NB4 (cell line): ENCODE data around the gene SLC26A1.
A peak's percentile ranks its signal among the peaks of the same experiment; 100 is the strongest.

Source experiments
- DNase-seq: peaks from one replicate; pipeline ENCODE4 v3.0.0; 2010; ENCODE audit warnings: low read depth
- H3K4me3 ChIP-seq: one replicate; pipeline ENCODE4 v1.5.1; 2011; ENCODE audit warnings: mild to moderate bottlenecking, low read depth, low read length, moderate library complexity
- CTCF ChIP-seq: IDR thresholded peaks from one replicate; pipeline ENCODE4 v1.5.1; 2012; ENCODE audit warnings: low read depth, low read length
- MAX ChIP-seq: IDR thresholded peaks from 2 replicates; pipeline ENCODE4 v1.6.1; 2011; ENCODE audit warnings: low read depth, low read length
- MYC ChIP-seq: IDR thresholded peaks from 2 replicates; pipeline ENCODE4 v1.6.1; 2011; ENCODE audit warnings: low read depth, low read length
- POLR2A ChIP-seq: IDR thresholded peaks from 2 replicates; pipeline ENCODE4 v1.6.1; 2011; ENCODE audit warnings: mild to moderate bottlenecking; ENCODE audit not compliant: insufficient read length; ENCODE audit errors: extremely low read depth

The SLC26A1 gene

DNA sequence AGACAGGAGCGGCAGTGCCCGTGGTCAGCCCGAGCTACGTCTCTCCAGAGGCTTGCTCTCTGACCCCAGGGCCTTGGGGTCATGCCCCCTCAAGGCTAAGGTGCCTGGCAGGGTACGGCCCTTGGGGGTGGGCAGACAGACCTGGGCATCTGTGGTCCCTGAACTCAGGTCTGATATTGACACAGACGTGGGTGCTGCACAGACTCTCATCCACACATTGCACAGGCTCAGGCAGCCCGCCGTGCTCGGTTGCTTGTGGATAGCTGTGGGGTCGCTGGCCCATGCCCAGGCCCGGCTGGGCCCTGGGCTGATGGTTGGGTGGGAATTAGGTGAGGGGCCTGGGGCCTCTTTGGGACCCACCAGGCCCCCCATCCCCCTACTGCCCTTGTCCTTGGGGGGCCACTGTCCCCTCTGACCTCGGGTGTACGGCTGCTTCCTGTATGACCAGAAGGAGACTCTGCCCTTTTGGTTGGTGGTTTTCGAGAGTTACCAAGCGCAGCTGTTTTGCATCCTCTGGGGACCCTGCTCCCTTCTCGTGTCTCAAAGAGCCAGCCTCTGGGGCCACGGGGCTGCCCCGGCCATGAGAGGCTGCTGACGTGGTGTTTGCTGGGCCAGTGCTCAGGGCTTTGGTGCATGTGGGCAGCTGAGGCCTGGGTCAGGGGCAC, 28.3 kb upstream of the SLC26A1 start:
- peak; percentile 60 for DNase-seq
- H3K4me3 ChIP-seq: no peak overlapping the region
- TF ChIP-seq POLR2A (no peak), CTCF (no peak), MYC (no peak), MAX (no peak)

GRCh38 chr4:1019729-1020470, 26.7 kb upstream of the SLC26A1 start:
- no peak for TF ChIP-seq CTCF
- DNase-seq: peak; percentile 62
- no peak overlapping the region for H3K4me3 ChIP-seq

- no peak for DNase-seq
- TF ChIP-seq MYC (no peak), CTCF (no peak), POLR2A (no peak), MAX (no peak)
- no peak overlapping the region for H3K4me3 ChIP-seq
Observed at GRCh38 chr4:1019320-1019719, 26.1 kb upstream of the SLC26A1 start.

- no peak overlapping the region for H3K4me3 ChIP-seq
- no peak for TF ChIP-seq POLR2A
- no peak for DNase-seq
Observed at GRCh38 chr4:1018147-1019020, 25.2 kb upstream of the SLC26A1 start.

DNA sequence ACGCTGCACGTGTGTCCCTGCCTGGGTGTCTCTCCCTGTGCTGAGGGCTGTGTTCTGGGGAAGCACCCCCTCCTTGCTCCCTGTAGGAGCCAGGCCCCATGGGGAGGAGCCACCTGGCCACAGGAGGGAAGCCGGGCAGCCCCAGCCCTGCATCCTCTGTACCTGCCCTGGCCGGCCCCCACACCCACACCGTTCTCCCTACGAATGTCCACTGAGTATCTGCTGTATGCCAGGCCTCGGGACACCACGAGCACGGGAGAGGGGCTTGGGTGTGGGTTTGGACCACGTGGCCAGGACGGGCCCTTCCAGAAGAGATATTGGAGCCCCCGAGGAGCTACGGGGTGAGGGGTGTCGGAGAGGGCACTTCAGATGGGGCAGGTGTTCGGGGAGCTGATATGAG, 24.5 kb upstream of the SLC26A1 start:
- TF ChIP-seq MYC (no peak), MAX (no peak), CTCF (no peak), POLR2A (no peak)
- H3K4me3 ChIP-seq: no peak overlapping the region
- no peak for DNase-seq

- TF ChIP-seq POLR2A (no peak), MYC (no peak), CTCF (no peak), MAX (no peak)
- no peak overlapping the region for H3K4me3 ChIP-seq
- no peak for DNase-seq
Observed at GRCh38 chr4:1017211-1017610, 24.0 kb upstream of the SLC26A1 start.
